A549 (cell line): Measurements from ENCODE around the gene SRGN. TPM values are rescaled to one million over a fixed set of nuclear protein-coding genes. Genes with fewer than 3 reads are reported as not detected.

Source experiments
- ATAC-seq, 2 experiments: fragments of 200-7000 bp in 1 of 2; fragments of >200 bp in 1 of 2; cut with Nextera tagmentation in 1 of 2; cut with Tn5 transposase in 1 of 2; 3 replicates each; pipeline versions ENCODE4 v1.8.0 to v1.9.1; 2018 to 2020; ENCODE audit warnings: mild to moderate bottlenecking in 1 of 2, moderate library complexity in 1 of 2
- CTCF ChIA-PET: fragments of 300-600 bp; sonication (Branson Sonifier 250); formaldehyde crosslinking; extraction: SDS; loops from one replicate; lab custom pipeline; 2021; ENCODE audit warnings: antibody characterized with exemption, inconsistent platforms; lab: Yijun Ruan, JAX
- POLR2A ChIA-PET: fragments of 350-600 bp; formaldehyde crosslinking; extraction: SDS; loops from one replicate; lab custom pipeline; 2021; ENCODE audit warnings: antibody characterized with exemption, inconsistent platforms; lab: Yijun Ruan, JAX
- DNase-seq, 2 experiments: peaks; one replicate each; pipeline versions ENCODE4 v3.0.0 to v3.0.0-alpha.2; 2011 to 2016; ENCODE audit warnings: low read depth in 1 of 2, low spot score in 1 of 2
- FAIRE-seq: peaks from 2 replicates; lab custom pipeline; 2011; peaks lifted over from hg19 to GRCh38; lab: Jason Lieb, UNC
- H3K27ac ChIP-seq, 2 experiments: fragments of >200 bp; sonication (Bioruptor Twin); formaldehyde crosslinking; 3 replicates each; pipeline ENCODE4 v1.5.1; 2016 to 2017
- H3K4me1 ChIP-seq: fragments of >200 bp; sonication (Bioruptor Twin); formaldehyde crosslinking; 3 replicates; pipeline ENCODE4 v1.6.1; 2016
- H3K4me2 ChIP-seq: fragments of >200 bp; sonication (Bioruptor Twin); formaldehyde crosslinking; 3 replicates; pipeline ENCODE4 v1.6.1; 2016
- H3K4me3 ChIP-seq: fragments of >200 bp; sonication (Bioruptor Twin); formaldehyde crosslinking; 3 replicates; pipeline ENCODE4 v1.5.1; 2016
- H3K9me3 ChIP-seq: fragments of >200 bp; sonication (Bioruptor Twin); formaldehyde crosslinking; 3 replicates; pipeline ENCODE4 v1.6.1; 2016
- CEBPB ChIP-seq, 2 experiments: fragments of >200 bp in 1 of 2; sonication (Bioruptor Twin) in 1 of 2; formaldehyde crosslinking in 1 of 2; IDR thresholded peaks; 2 replicates each; pipeline ENCODE4 v1.6.1; 2012 to 2016
- CHD2 ChIP-seq: fragments of 150-350 bp; IDR thresholded peaks from 2 replicates; pipeline ENCODE4 v1.6.1; 2014; ENCODE audit warnings: low read length; ENCODE audit not compliant: partially characterized antibody
- CHD4 ChIP-seq: fragments of 200-600 bp; sonication (generic); IDR thresholded peaks from 2 replicates; pipeline ENCODE4 v1.6.1; 2016; ENCODE audit warnings: antibody characterized with exemption, mild to moderate bottlenecking, borderline replicate concordance
- E2F6 ChIP-seq: IDR thresholded peaks from 2 replicates; pipeline ENCODE4 v1.6.1; 2012; ENCODE audit warnings: low read depth, borderline replicate concordance
- EP300 ChIP-seq, 2 experiments: fragments of >200 bp; sonication (Bioruptor Twin); formaldehyde crosslinking; IDR thresholded peaks; 2 replicates in 1 of 2; 3 replicates in 1 of 2; pipeline ENCODE4 v1.6.1; 2016 to 2017
- HDAC2 ChIP-seq: fragments of 200-600 bp; sonication (generic); IDR thresholded peaks from 2 replicates; pipeline ENCODE4 v1.6.1; 2016
- HES2 ChIP-seq: fragments of >200 bp; sonication (Bioruptor Twin); formaldehyde crosslinking; IDR thresholded peaks from 2 replicates; pipeline ENCODE4 v1.6.1; 2016
- HEYL ChIP-seq: fragments of 250-450 bp; sonication (Bioruptor Pico); IDR thresholded peaks from 2 replicates; pipeline ENCODE4 v1.8.0; 2021; ENCODE audit warnings: mild to moderate bottlenecking, moderate library complexity
- JUN ChIP-seq, 2 experiments: fragments of >200 bp; sonication (Bioruptor Twin); formaldehyde crosslinking; IDR thresholded peaks; 2 replicates in 1 of 2; 3 replicates in 1 of 2; pipeline ENCODE4 v1.6.1; 2016 to 2017
- KDM1A ChIP-seq: fragments of 200-600 bp; sonication (generic); IDR thresholded peaks from 2 replicates; pipeline ENCODE4 v1.6.1; 2016; ENCODE audit warnings: low read depth, mild to moderate bottlenecking
- MAZ ChIP-seq: fragments of 150-350 bp; IDR thresholded peaks from 2 replicates; pipeline ENCODE4 v1.6.1; 2014; ENCODE audit warnings: antibody characterized with exemption, low read depth, low read length, borderline replicate concordance
- NR3C1 ChIP-seq: fragments of >200 bp; sonication (Bioruptor Twin); formaldehyde crosslinking; IDR thresholded peaks from 3 replicates; pipeline ENCODE4 v1.6.1; 2017
- PBX3 ChIP-seq: IDR thresholded peaks from 2 replicates; pipeline ENCODE4 v1.6.1; 2012
- PHF8 ChIP-seq: fragments of 200-600 bp; sonication (generic); IDR thresholded peaks from 2 replicates; pipeline ENCODE4 v1.6.1; 2016; ENCODE audit warnings: low read depth, mild to moderate bottlenecking, antibody characterized with exemption, moderate library complexity, borderline replicate concordance
- POLR2AphosphoS2 ChIP-seq: conservative IDR thresholded peaks from 2 replicates; pipeline ENCODE4 v1.6.1; 2012; ENCODE audit warnings: low read length, improper control_type of control experiment, inconsistent platforms
- RAD21 ChIP-seq, 2 experiments: fragments of >200 bp in 1 of 2; sonication (Bioruptor Twin) in 1 of 2; formaldehyde crosslinking in 1 of 2; IDR thresholded peaks in 1 of 2; conservative IDR thresholded peaks in 1 of 2; 2 replicates in 1 of 2; 3 replicates in 1 of 2; pipeline ENCODE4 v1.6.1; 2012 to 2018; ENCODE audit warnings: inconsistent platforms in 1 of 2
- TFCP2L1 ChIP-seq: fragments of 250-450 bp; sonication (Bioruptor Pico); IDR thresholded peaks from 2 replicates; pipeline ENCODE4 v1.5.0; 2021; ENCODE audit warnings: mild to moderate bottlenecking
- TP53 ChIP-seq: fragments of 250-450 bp; sonication (Bioruptor Pico); IDR thresholded peaks from 2 replicates; pipeline ENCODE4 v1.5.0; 2021; ENCODE audit warnings: mild to moderate bottlenecking, moderate library complexity
- ZC3H11A ChIP-seq: fragments of 450-650 bp; IDR thresholded peaks from 2 replicates; pipeline ENCODE4 v1.6.1; 2014; ENCODE audit warnings: antibody characterized with exemption, mild to moderate bottlenecking
- ZSCAN20 ChIP-seq: fragments of 250-450 bp; sonication (Bioruptor Pico); IDR thresholded peaks from 2 replicates; pipeline ENCODE4 v1.8.0; 2022; ENCODE audit warnings: mild to moderate bottlenecking, moderate library complexity
- WGBS: methylation state at CpG from one replicate; pipeline ENCODE4 v1.1.6; 2017; ENCODE audit errors: missing lambda C conversion rate; 5-methylcytosine and 5-hydroxymethylcytosine counted together
- polyA plus RNA-seq, 4 experiments: library from polyadenylated mRNA; depleted of rRNA in 3 of 4; stranded (reverse); fragments of >200 nt; fragmentation: RNase III in 1 of 4; extraction: RNeasy Plus Mini Kit Qiagen cat#74134 plus additional on column Dnase treatment in 1 of 4; gene quantifications; 2 replicates in 3 of 4; 3 replicates in 1 of 4; pipeline ENCODE4 v1.2.3, GENCODE V29; 2011 to 2017
- TF ChIP-seq, protein P1 (sequence below): fragments of 200-600 bp; sonication (generic); IDR thresholded peaks from 2 replicates; pipeline ENCODE4 v1.6.1; 2016; ENCODE audit warnings: antibody characterized with exemption, mild to moderate bottlenecking, moderate library complexity
- TF ChIP-seq, protein P2 (sequence below): fragments of >200 bp; sonication (Bioruptor Twin); formaldehyde crosslinking; IDR thresholded peaks from 3 replicates; pipeline ENCODE4 v1.5.1; 2016

Gene SRGN
- polyA plus RNA-seq, 2 of the 4 experiments (the other 2 are of a cell fraction): 51.9 to 88.7 TPM

GRCh38 chr10:69104994-69105790 is 17.3 kb downstream of the SRGN start:
- DNase-seq: no peak
- Histone ChIP-seq H3K4me3 (no peak overlapping the region), H3K27ac (no peak overlapping the region)
- TF ChIP-seq CEBPB (IDR thresholded peaks at IDR 0.05): no peak
- TF ChIP-seq NR3C1: no peak
- TF ChIP-seq, protein P1, sequence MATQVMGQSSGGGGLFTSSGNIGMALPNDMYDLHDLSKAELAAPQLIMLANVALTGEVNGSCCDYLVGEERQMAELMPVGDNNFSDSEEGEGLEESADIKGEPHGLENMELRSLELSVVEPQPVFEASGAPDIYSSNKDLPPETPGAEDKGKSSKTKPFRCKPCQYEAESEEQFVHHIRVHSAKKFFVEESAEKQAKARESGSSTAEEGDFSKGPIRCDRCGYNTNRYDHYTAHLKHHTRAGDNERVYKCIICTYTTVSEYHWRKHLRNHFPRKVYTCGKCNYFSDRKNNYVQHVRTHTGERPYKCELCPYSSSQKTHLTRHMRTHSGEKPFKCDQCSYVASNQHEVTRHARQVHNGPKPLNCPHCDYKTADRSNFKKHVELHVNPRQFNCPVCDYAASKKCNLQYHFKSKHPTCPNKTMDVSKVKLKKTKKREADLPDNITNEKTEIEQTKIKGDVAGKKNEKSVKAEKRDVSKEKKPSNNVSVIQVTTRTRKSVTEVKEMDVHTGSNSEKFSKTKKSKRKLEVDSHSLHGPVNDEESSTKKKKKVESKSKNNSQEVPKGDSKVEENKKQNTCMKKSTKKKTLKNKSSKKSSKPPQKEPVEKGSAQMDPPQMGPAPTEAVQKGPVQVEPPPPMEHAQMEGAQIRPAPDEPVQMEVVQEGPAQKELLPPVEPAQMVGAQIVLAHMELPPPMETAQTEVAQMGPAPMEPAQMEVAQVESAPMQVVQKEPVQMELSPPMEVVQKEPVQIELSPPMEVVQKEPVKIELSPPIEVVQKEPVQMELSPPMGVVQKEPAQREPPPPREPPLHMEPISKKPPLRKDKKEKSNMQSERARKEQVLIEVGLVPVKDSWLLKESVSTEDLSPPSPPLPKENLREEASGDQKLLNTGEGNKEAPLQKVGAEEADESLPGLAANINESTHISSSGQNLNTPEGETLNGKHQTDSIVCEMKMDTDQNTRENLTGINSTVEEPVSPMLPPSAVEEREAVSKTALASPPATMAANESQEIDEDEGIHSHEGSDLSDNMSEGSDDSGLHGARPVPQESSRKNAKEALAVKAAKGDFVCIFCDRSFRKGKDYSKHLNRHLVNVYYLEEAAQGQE: no peak
- no peak for TF ChIP-seq EP300 (IDR thresholded peaks at IDR 0.05)
- no peak for TF ChIP-seq ZC3H11A
- TF ChIP-seq CHD2: no peak
- no peak for TF ChIP-seq E2F6
- TF ChIP-seq ZSCAN20: no peak
- TF ChIP-seq, all 56 proteins: peak for 0
- WGBS: 88% methylated on average over 1 of the region's 1 CpG
- ChIA-PET CTCF (interaction anchor here (0.6 to 5.3 kb wide), 5 partner anchors 11 to 101 kb away, joined by 3 to 41 read pairs (median 3); no protein-coding TSS in a partner anchor), POLR2A (no interaction called here)
- Histone ChIP-seq H3K4me1 (no peaks in the 10 kb centered on the region), H3K9me3 (no peaks in the 10 kb centered on the region), H3K4me2 (no peak overlapping the region)
- FAIRE-seq: no peak
- no peak for ATAC-seq

DNA sequence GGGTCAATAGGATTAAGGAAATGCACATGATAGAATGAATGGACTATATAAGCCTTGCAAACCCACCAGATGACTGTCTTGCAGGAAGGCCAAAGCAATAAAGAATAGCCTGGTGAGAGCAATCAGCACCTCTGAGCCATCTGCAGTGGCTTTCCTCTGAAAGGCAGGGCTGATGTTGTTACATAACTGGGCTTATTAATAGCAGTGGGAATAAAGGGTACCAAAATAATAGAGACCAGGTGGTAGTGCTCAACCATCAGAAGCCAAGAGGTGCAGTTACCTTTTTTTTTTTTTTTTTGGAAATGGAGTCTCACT is 19.2 kb downstream of the SRGN start:
- FAIRE-seq: no peak
- CTCF ChIA-PET: interaction anchor here (1.0 to 1.7 kb wide), 2 partner anchors 13 to 14 kb away, joined by 3 to 4 read pairs; no protein-coding TSS in a partner anchor

More for the DNA sequence above, 19.2 kb downstream of the SRGN start:
- TF ChIP-seq PBX3 (no peak), HEYL (CRISPR knock-in tag) (no peak), MAZ (no peak), RAD21 (conservative IDR thresholded peaks at IDR 0.05 in 1 of 2, IDR thresholded peaks at IDR 0.05 in 1 of 2) (no peak), KDM1A (no peak), HES2 (no peak), POLR2AphosphoS2 (no peak), PHF8 (no peak), TFCP2L1 (CRISPR knock-in tag) (no peak), NR3C1 (no peak), JUN (IDR thresholded peaks at IDR 0.05) (no peak), HDAC2 (no peak), TP53 (CRISPR knock-in tag) (no peak), EP300 (IDR thresholded peaks at IDR 0.05) (no peak), CHD4 (no peak)
- TF ChIP-seq, protein P2, sequence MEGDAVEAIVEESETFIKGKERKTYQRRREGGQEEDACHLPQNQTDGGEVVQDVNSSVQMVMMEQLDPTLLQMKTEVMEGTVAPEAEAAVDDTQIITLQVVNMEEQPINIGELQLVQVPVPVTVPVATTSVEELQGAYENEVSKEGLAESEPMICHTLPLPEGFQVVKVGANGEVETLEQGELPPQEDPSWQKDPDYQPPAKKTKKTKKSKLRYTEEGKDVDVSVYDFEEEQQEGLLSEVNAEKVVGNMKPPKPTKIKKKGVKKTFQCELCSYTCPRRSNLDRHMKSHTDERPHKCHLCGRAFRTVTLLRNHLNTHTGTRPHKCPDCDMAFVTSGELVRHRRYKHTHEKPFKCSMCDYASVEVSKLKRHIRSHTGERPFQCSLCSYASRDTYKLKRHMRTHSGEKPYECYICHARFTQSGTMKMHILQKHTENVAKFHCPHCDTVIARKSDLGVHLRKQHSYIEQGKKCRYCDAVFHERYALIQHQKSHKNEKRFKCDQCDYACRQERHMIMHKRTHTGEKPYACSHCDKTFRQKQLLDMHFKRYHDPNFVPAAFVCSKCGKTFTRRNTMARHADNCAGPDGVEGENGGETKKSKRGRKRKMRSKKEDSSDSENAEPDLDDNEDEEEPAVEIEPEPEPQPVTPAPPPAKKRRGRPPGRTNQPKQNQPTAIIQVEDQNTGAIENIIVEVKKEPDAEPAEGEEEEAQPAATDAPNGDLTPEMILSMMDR: no peak
- TF ChIP-seq, protein P1: no peak
- ATAC-seq (peak in 1 of 2 experiments; percentile 25; a peak in 1 of 6 replicates), DNase-seq (no peak)
- Histone ChIP-seq H3K9me3 (no peaks in the 10 kb centered on the region), H3K27ac (no peak overlapping the region), H3K4me3 (no peak overlapping the region), H3K4me2 (no peak overlapping the region), H3K4me1 (no peaks in the 10 kb centered on the region)
- POLR2A ChIA-PET: no interaction called here
